Neural progenitor cell (in vitro differentiated cells): Measurements from ENCODE around the gene ADAM11. TPM values are rescaled to one million over a fixed set of nuclear protein-coding genes. Genes with fewer than 3 reads are reported as not detected.
"Not testable (repeated sequence)": the region's sequence is repeated elsewhere in the genome, so short reads cannot be mapped to it uniquely, and the experiment has no call there.

ENCODE experiments used
- DNase-seq: peaks from one replicate; pipeline ENCODE4 v3.0.0-alpha.2; 2016; ENCODE audit warnings: low spot score
- H2AFZ ChIP-seq: fragments of 200-600 bp; sonication (generic); replicated peaks from 2 replicates; pipeline ENCODE4 v1.6.1; 2016; ENCODE audit warnings: antibody characterized with exemption
- H3F3A ChIP-seq: fragments of 200-600 bp; sonication (generic); 2 replicates; pipeline ENCODE4 v1.6.1; 2016; ENCODE audit warnings: antibody characterized with exemption, low read depth
- H3K27ac ChIP-seq: fragments of 200-600 bp; sonication (generic); 2 replicates; pipeline ENCODE4 v1.5.1; 2016; ENCODE audit warnings: mild to moderate bottlenecking
- H3K27me3 ChIP-seq: fragments of 200-600 bp; sonication (generic); 2 replicates; pipeline ENCODE4 v1.6.1; 2016; ENCODE audit warnings: mild to moderate bottlenecking, moderate library complexity
- H3K36me3 ChIP-seq: fragments of 200-600 bp; sonication (generic); 2 replicates; pipeline ENCODE4 v1.5.1; 2016
- H3K4me1 ChIP-seq: fragments of 200-600 bp; sonication (generic); 2 replicates; pipeline ENCODE4 v1.6.1; 2016; ENCODE audit warnings: mixed run types
- H3K4me2 ChIP-seq: fragments of 200-600 bp; sonication (generic); 2 replicates; pipeline ENCODE4 v1.6.1; 2016
- H3K4me3 ChIP-seq: fragments of 200-600 bp; sonication (generic); 2 replicates; pipeline ENCODE4 v1.5.1; 2016
- H3K79me2 ChIP-seq: fragments of 200-600 bp; sonication (generic); 2 replicates; pipeline ENCODE4 v1.6.1; 2016; ENCODE audit warnings: low read depth
- H3K9ac ChIP-seq: fragments of 200-600 bp; sonication (generic); 2 replicates; pipeline ENCODE4 v1.6.1; 2016
- H3K9me3 ChIP-seq: fragments of 200-600 bp; sonication (generic); 2 replicates; pipeline ENCODE4 v1.5.1; 2016; ENCODE audit warnings: low read depth
- H4K20me1 ChIP-seq: fragments of 200-600 bp; sonication (generic); 2 replicates; pipeline ENCODE4 v1.6.1; 2016; ENCODE audit warnings: low read depth
- H3K27ac Mint-ChIP-seq: 3 replicates; pipeline ENCODE4 v1.8.0; 2021; ENCODE audit warnings: mixed read lengths
- H3K27me3 Mint-ChIP-seq: 2 replicates; pipeline ENCODE4 v1.8.0; 2022; ENCODE audit warnings: low read depth, mild to moderate bottlenecking, inconsistent platforms, moderate library complexity, mixed read lengths; ENCODE audit not compliant: insufficient read depth
- H3K36me3 Mint-ChIP-seq: 3 replicates; pipeline ENCODE4 v1.8.0; 2021; ENCODE audit warnings: mixed read lengths
- H3K4me1 Mint-ChIP-seq: 3 replicates; pipeline ENCODE4 v1.8.0; 2021; ENCODE audit warnings: mixed read lengths
- H3K4me3 Mint-ChIP-seq: 3 replicates; pipeline ENCODE4 v1.8.0; 2021; ENCODE audit warnings: mild to moderate bottlenecking, moderate library complexity, mixed read lengths
- H3K9me3 Mint-ChIP-seq: 3 replicates; pipeline ENCODE4 v1.8.0; 2020; ENCODE audit warnings: mixed read lengths
- EZH2 ChIP-seq: fragments of 200-600 bp; sonication (generic); IDR thresholded peaks from 2 replicates; pipeline ENCODE4 v1.6.1; 2017; ENCODE audit warnings: antibody characterized with exemption, mild to moderate bottlenecking, moderate library complexity
- EZH2phosphoT487 ChIP-seq: fragments of 200-600 bp; sonication (generic); IDR thresholded peaks from 2 replicates; pipeline ENCODE4 v1.6.1; 2017; ENCODE audit warnings: antibody characterized with exemption
- total RNA-seq: library from RNA; depleted of rRNA; stranded (reverse); fragments of >200 nt; gene quantifications from 2 replicates; pipeline ENCODE4 v1.2.3, GENCODE V29; 2015; ENCODE audit warnings: low replicate concordance
- TF ChIP-seq, protein P1 (sequence below): fragments of 200-600 bp; sonication (generic); IDR thresholded peaks from 2 replicates; pipeline ENCODE4 v1.5.1; 2017; ENCODE audit warnings: antibody characterized with exemption, mild to moderate bottlenecking

The ADAM11 gene, protein sequence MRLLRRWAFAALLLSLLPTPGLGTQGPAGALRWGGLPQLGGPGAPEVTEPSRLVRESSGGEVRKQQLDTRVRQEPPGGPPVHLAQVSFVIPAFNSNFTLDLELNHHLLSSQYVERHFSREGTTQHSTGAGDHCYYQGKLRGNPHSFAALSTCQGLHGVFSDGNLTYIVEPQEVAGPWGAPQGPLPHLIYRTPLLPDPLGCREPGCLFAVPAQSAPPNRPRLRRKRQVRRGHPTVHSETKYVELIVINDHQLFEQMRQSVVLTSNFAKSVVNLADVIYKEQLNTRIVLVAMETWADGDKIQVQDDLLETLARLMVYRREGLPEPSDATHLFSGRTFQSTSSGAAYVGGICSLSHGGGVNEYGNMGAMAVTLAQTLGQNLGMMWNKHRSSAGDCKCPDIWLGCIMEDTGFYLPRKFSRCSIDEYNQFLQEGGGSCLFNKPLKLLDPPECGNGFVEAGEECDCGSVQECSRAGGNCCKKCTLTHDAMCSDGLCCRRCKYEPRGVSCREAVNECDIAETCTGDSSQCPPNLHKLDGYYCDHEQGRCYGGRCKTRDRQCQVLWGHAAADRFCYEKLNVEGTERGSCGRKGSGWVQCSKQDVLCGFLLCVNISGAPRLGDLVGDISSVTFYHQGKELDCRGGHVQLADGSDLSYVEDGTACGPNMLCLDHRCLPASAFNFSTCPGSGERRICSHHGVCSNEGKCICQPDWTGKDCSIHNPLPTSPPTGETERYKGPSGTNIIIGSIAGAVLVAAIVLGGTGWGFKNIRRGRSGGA
- total RNA-seq, result 1.4 and 6.9 TPM in 2 replicates

- peaks cover 10% of the 10 kb centered on the region for H3K27me3 Mint-ChIP-seq
- peak within 1 kb of the TSS; percentile 82 for H3K4me3 Mint-ChIP-seq
- H3K27me3 ChIP-seq, result peaks cover 44% of the 10 kb centered on the region
- TF ChIP-seq EZH2 (no peak), EZH2phosphoT487 (no peak)
- TF ChIP-seq, protein P1, sequence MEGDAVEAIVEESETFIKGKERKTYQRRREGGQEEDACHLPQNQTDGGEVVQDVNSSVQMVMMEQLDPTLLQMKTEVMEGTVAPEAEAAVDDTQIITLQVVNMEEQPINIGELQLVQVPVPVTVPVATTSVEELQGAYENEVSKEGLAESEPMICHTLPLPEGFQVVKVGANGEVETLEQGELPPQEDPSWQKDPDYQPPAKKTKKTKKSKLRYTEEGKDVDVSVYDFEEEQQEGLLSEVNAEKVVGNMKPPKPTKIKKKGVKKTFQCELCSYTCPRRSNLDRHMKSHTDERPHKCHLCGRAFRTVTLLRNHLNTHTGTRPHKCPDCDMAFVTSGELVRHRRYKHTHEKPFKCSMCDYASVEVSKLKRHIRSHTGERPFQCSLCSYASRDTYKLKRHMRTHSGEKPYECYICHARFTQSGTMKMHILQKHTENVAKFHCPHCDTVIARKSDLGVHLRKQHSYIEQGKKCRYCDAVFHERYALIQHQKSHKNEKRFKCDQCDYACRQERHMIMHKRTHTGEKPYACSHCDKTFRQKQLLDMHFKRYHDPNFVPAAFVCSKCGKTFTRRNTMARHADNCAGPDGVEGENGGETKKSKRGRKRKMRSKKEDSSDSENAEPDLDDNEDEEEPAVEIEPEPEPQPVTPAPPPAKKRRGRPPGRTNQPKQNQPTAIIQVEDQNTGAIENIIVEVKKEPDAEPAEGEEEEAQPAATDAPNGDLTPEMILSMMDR, result no peak
- H3K27ac ChIP-seq, result no peak within 1 kb of the TSS
- H3K4me3 ChIP-seq, result peak within 1 kb of the TSS; percentile 68
- no peak within 1 kb of the TSS for H3K27ac Mint-ChIP-seq
- no peaks in the 10 kb centered on the region for H3K36me3 ChIP-seq
- peaks cover 17% of the 10 kb centered on the region for H3K4me1 ChIP-seq
- peak; percentile 69 for DNase-seq
- peaks cover 14% of the 10 kb centered on the region for H3F3A ChIP-seq
- no peaks in the 10 kb centered on the region for H3K4me1 Mint-ChIP-seq
- H4K20me1 ChIP-seq, result no peaks in the 10 kb centered on the region
- H3K9me3 Mint-ChIP-seq, result no peaks in the 10 kb centered on the region
- H3K9ac ChIP-seq, result no peak within 1 kb of the TSS
- H3K36me3 Mint-ChIP-seq, result peaks cover 2% of the 10 kb centered on the region
- H2AFZ ChIP-seq, result peak within 1 kb of the TSS; percentile 83
- no peaks in the 10 kb centered on the region for H3K9me3 ChIP-seq
- H3K4me2 ChIP-seq, result peak within 1 kb of the TSS; percentile 100
- no peaks in the 10 kb centered on the region for H3K79me2 ChIP-seq
Measured at GRCh38 chr17:44758414-44759085, at the start of gene ADAM11. Gene ADAM11 (plus strand): TSS chr17:44758988. CDS start chr17:44759200, 212 bp downstream.

DNA sequence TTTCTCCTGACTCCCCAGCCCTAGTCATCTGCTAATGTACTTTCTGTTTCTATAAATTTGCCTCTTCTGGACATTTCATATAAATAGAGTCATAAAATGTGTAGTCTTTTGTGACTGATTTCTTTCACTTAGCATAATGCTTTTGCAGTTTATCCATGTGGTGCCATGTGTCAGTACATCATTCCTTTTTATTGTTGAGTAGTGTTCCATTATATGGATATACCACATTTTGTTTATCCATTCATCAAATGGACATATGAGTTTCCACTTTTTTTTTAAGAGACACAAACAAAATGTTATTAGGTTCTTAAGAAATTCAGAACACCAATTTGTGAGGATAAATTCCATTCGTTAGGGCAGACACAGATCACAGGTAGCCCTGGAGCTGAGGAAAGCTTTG lies 39.3 kb upstream of the ADAM11 start:
- no peaks in the 10 kb centered on the region for H3K27me3 Mint-ChIP-seq
- H2AFZ ChIP-seq, result no peak overlapping the region
- peaks cover 5% of the 10 kb centered on the region for H3K79me2 ChIP-seq
- no peaks in the 10 kb centered on the region for H3K9me3 ChIP-seq
- no peak overlapping the region for H3K4me2 ChIP-seq
- H3K9ac ChIP-seq, result no peak overlapping the region
- H3F3A ChIP-seq, result no peaks in the 10 kb centered on the region
- H3K4me3 Mint-ChIP-seq, result no peak overlapping the region
- no peaks in the 10 kb centered on the region for H3K9me3 Mint-ChIP-seq
- H3K36me3 ChIP-seq, result peaks cover 5% of the 10 kb centered on the region
- peaks cover 24% of the 10 kb centered on the region for H3K36me3 Mint-ChIP-seq
- H3K27me3 ChIP-seq, result no peaks in the 10 kb centered on the region
- H3K27ac Mint-ChIP-seq, result no peak overlapping the region
- H3K27ac ChIP-seq, result no peak overlapping the region
- TF ChIP-seq EZH2phosphoT487 (no peak), EZH2 (no peak)
- TF ChIP-seq, protein P1, result no peak
- H3K4me1 ChIP-seq, result no peaks in the 10 kb centered on the region
- no peak overlapping the region for H3K4me3 ChIP-seq
- no peak for DNase-seq
- no peaks in the 10 kb centered on the region for H3K4me1 Mint-ChIP-seq
- no peaks in the 10 kb centered on the region for H4K20me1 ChIP-seq

DNA sequence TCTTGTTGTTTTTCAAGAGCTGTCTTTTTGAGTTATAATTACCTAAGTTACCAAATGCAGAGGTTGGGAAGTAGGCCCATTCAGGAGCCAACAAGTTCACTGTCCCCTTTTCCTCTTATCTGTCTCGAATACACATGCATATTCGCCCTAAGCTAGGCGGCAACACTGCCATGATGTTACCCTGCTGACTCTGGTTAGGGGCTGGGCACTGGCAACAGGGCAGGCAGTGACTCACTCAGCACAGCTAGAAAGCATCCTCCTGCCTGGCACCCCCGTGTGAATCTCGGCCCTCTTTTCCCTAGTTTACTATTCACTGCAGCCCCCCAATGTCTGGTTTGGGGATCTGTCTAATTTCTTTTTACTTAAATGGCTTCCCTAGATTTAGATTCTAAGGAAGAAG lies 36.5 kb upstream of the ADAM11 start:
- no peaks in the 10 kb centered on the region for H3K9me3 ChIP-seq
- H2AFZ ChIP-seq, result no peak overlapping the region
- no peaks in the 10 kb centered on the region for H3F3A ChIP-seq
- no peak overlapping the region for H3K4me3 Mint-ChIP-seq
- no peaks in the 10 kb centered on the region for H3K4me1 ChIP-seq
- no peaks in the 10 kb centered on the region for H3K27me3 Mint-ChIP-seq
- no peaks in the 10 kb centered on the region for H3K9me3 Mint-ChIP-seq
- no peaks in the 10 kb centered on the region for H3K79me2 ChIP-seq
- no peak for DNase-seq
- H3K36me3 Mint-ChIP-seq, result peaks cover 24% of the 10 kb centered on the region
- H3K27ac Mint-ChIP-seq, result no peak overlapping the region
- no peak overlapping the region for H3K9ac ChIP-seq
- no peaks in the 10 kb centered on the region for H3K27me3 ChIP-seq
- no peak overlapping the region for H3K27ac ChIP-seq
- no peak overlapping the region for H3K4me2 ChIP-seq
- H4K20me1 ChIP-seq, result no peaks in the 10 kb centered on the region
- H3K4me1 Mint-ChIP-seq, result no peaks in the 10 kb centered on the region
- TF ChIP-seq EZH2phosphoT487 (no peak), EZH2 (no peak)
- TF ChIP-seq, protein P1, result no peak
- H3K4me3 ChIP-seq, result no peak overlapping the region
- peaks cover 5% of the 10 kb centered on the region for H3K36me3 ChIP-seq

DNA sequence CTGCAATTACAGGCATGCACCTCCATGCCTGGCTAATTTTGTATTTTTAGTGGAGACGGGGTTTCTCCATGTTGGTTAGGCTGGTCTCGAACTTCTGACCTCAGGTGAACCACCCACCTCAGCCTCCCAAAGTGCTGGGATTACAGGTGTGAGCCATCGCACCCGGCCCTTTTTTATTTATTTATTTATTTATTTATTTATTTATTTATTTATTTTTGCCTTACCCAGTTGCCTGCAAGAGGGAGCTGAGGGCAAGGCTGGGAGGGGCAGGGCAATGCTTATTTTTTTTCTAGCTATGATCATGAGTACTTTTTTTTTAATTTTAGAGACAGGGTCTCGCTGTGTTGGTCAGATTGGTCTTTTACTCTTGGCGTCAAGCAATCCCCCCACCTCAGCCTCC lies 32.7 kb upstream of the ADAM11 start:
- H3K36me3 ChIP-seq, H3K4me3 Mint-ChIP-seq, H3K9me3 Mint-ChIP-seq, H3K27me3 Mint-ChIP-seq, H3K9ac ChIP-seq, H3F3A ChIP-seq, H3K27ac Mint-ChIP-seq, H3K9me3 ChIP-seq, DNase-seq, H4K20me1 ChIP-seq, H3K4me3 ChIP-seq, H3K27me3 ChIP-seq, H3K27ac ChIP-seq, H2AFZ ChIP-seq, H3K4me1 ChIP-seq, H3K4me1 Mint-ChIP-seq, H3K79me2 ChIP-seq, H3K4me2 ChIP-seq: not testable (repeated sequence)
- H3K36me3 Mint-ChIP-seq, result peaks cover 14% of the 10 kb centered on the region
